HG02642 (cell line): ENCODE data around the gene FBXL5.
"Not testable (repeated sequence)": the region's sequence is repeated elsewhere in the genome, so short reads cannot be mapped to it uniquely, and the experiment has no call there.

Source experiments
- ATAC-seq: cut with Tn5 transposase; IDR thresholded peaks from one replicate; pipeline ENCODE4 v1.9.1; 2021; ENCODE audit warnings: mild to moderate bottlenecking; ENCODE audit not compliant: unreplicated experiment, poor library complexity

Gene FBXL5

GRCh38 chr4:15652841-15653240 is 2.3 kb downstream of the FBXL5 start:
- ATAC-seq, result no peak

- no peak for ATAC-seq
Observed at GRCh38 chr4:15652191-15652590, 3.0 kb downstream of the FBXL5 start.

DNA sequence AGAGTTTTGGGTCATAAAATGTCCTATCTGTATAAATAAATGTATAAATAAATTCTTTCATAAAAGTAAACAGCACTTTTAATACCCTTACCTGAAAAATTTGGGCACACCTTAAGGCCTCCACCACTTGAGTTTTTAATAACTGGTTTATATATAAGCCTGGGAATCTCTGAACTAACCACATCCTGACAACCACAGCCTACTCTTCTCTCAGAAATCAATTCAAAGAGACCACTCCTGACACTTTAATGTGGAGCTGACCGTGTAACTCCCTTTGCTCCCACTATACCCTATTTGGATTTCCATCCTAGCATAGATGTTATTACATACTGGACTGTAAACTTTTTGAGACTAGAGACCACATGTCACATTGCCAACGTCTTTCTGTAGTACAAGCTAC is 3.5 kb downstream of the FBXL5 start:
- ATAC-seq, result no peak

GRCh38 chr4:15649914-15650545 is 5.1 kb downstream of the FBXL5 start:
- peak; percentile 42 for ATAC-seq

- no peak for ATAC-seq
Observed at GRCh38 chr4:15648600-15648999, 6.6 kb downstream of the FBXL5 start.

DNA sequence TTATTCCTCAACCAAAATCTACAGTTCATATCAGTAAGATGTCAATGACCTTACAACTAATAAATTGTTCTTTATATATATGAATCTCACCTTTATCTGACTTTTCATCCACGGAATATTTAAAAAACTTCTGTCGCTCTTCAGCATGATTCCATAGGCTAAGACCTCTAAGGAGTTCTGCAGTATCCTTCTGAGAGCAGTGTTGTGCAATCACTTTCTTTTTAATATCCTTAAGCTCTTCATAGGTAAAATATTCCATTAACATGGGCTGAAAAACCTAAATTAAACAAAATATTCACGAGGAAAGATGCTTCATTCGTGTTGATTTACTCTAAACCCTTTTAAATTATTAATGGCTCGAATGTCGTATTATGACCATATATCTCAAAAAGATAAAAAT is 16.7 kb downstream of the FBXL5 start:
- no peak for ATAC-seq

DNA sequence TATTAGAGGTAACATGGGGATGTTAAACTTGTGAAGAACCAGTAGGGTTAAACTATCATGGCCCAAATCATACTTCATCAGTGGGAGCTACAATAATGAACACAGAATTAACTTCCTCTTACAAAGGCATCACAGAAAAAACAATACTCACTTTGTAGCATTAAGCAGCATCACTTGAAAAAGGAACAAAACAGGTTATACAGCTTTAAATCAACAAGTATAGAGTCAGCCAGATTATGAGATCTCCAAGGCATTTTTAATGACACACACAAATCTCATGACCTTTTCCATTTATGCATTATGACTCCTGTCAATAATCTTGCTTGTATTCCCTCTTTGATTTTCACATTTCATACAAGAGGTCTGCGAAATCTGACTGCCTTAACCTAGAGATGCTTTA is 18.3 kb downstream of the FBXL5 start:
- no peak for ATAC-seq

DNA sequence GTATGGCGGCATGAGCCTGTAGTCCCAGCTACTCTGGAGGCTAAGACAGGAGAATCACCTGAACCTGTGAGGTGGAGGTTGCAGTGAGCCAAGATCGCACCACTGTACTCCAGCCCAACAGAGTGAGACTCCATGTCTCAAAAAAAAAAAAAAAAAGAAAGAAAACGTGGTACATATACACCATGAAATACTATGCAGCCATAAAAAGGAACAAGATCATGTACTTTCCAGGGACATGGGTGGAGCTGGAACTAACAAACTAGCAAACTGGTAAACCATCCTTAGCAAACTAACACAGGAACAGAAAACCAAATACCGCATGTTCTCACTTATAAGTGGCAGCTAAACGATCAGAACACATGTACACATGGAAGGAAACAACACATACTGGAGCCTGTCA is 37.8 kb downstream of the FBXL5 start:
- not testable (repeated sequence) for ATAC-seq

DNA sequence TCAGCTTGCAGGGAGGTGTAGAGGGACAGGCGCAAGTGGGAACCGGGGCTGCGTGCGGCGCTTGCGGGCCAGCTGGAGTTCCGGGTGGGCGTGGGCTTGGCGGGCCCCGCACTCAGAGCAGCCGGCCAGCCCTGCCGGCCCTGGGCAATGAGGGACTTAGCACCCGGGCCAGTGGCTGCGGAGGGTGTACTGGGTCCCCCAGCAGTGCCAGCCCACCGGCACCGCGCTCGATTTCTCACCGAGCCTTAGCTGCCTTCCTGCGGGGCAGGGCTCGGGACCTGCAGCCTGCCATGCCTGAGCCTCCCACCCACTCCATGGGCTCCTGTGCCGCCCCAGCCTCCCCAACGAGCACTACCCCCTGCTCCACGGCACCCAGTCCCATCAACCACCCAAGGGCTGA is 40.3 kb downstream of the FBXL5 start:
- not testable (repeated sequence) for ATAC-seq

- no peak for ATAC-seq
Observed at GRCh38 chr4:15612136-15612535, 43.0 kb downstream of the FBXL5 start.

DNA sequence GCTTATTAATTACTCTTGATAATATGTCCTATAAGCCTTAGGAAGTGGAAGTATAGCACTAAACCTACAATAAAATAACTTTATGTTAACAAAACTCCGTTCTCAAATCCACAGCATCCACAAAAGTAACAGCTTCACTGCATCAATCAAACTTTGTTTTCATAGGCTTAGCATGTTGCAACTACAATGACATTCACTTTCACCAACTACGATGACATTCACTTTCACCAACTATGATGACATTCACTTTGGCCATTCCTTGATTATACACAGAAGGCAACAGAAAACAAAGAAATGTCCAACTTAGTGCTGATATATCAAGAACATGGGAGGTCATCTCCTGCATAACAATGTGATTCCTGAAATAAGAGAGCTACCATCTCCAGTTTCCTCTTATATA is 44.3 kb downstream of the FBXL5 start:
- ATAC-seq, result no peak

DNA sequence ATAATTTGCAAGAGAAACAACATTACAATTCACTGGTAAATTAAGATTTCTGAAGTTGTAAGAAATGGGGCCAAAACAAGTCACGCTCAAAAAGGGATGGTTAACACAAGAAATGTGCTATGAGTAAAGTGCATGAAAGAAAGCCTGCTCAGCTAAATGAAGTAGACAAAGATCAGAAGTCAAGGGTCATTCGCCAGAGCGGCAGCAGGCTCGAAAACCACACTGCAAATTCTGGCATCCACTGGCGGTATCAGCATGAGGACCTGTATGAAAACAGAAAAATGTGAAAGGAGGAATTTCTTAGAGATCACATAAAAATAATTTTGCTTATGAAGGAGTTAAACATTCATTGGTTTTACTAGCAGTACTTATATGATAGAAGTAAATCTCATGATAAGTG is 49.6 kb downstream of the FBXL5 start:
- ATAC-seq, result no peak

GRCh38 chr4:15601862-15602261 is 53.3 kb downstream of the FBXL5 start:
- no peak for ATAC-seq

GRCh38 chr4:15600176-15600575 is 55.0 kb downstream of the FBXL5 start:
- no peak for ATAC-seq

- no peak for ATAC-seq
Observed at GRCh38 chr4:15598644-15599043, 56.5 kb downstream of the FBXL5 start.

DNA sequence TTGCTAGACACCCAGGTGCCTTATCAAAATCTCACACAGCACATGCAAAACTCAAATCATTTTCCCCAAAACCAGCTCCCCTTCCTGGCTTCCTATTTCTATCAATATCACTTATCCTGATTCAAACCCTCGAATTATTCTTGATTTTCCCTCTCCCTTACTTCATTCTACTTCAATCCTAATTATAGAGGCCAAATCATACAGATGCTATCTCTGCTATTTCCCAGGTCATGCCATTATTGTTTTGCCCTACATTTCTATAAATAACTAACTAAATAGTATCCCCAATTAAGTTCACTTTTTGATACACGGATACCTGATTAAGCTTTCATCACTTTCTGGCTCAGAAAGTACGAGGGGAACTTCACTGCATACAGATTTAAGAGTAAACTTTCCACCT is 62.4 kb downstream of the FBXL5 start:
- no peak for ATAC-seq

DNA sequence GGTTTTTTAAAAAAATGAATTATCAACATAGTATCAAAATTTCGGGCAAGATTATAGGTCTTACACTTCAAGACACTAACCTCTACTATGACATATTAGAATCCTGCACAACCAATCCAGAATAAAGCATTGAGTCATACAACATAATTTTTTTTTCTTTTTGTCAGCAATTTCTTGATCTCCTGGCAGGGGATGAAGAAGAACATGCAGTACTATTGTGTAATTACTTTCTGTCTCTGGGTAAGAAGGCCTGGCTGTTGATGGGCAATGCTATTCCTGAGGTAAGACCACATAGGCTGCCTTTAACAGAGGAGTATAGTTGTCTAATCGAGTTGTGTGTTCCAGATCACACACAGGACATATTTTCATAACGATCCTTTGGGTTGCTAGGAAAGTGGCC is 67.5 kb downstream of the FBXL5 start:
- no peak for ATAC-seq

GRCh38 chr4:15586066-15586465 is 69.1 kb downstream of the FBXL5 start:
- no peak for ATAC-seq

DNA sequence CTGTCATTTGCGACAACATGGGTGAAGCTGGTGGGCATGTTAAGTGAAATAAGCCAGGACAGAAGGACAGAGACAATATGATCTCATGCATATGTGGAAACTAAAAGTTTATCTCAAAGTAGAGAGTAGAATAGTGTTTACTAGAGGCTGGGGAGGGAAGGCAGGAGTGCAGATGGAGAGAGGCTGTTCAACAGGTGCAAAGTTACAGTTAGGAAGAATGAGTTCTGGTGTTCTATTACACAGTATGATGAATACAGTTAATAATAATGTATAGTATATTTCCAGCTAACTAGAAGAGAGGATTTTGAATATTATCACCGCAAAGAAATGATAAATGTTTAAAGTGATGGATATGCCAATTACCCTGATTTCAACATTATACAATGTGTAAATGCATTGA is 69.8 kb downstream of the FBXL5 start:
- ATAC-seq, result no peak

GRCh38 chr4:15584785-15585184 is 70.4 kb downstream of the FBXL5 start:
- no peak for ATAC-seq

GRCh38 chr4:15577508-15577907 is 77.6 kb downstream of the FBXL5 start:
- no peak for ATAC-seq

GRCh38 chr4:15575966-15576365 is 79.2 kb downstream of the FBXL5 start:
- no peak for ATAC-seq

DNA sequence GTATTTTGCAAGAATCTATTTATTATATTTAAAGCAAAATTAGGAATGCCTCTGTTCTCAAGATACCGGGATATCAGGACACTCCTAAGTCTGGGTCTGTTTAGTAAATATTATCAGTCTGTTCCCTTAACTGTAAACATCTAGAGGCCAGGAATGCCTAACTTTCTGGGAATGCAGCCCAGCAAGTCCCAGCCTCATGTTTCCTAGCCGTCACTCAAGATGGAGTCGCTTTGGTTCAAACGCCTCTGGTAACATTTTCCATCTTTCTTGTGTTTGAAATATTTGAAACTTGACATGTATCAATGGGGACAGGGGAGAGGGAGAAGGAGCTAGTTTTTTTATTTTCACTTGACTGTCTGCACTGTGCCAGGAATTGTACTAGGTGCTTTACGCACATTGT is 85.4 kb downstream of the FBXL5 start:
- no peak for ATAC-seq
